HG03139 (cell line): Measurements from ENCODE around the gene MAP1LC3A.

Experiments
- ATAC-seq: cut with Tn5 transposase; IDR thresholded peaks from one replicate; pipeline ENCODE4 v1.9.1; 2021; ENCODE audit not compliant: unreplicated experiment

MAP1LC3A gene

DNA sequence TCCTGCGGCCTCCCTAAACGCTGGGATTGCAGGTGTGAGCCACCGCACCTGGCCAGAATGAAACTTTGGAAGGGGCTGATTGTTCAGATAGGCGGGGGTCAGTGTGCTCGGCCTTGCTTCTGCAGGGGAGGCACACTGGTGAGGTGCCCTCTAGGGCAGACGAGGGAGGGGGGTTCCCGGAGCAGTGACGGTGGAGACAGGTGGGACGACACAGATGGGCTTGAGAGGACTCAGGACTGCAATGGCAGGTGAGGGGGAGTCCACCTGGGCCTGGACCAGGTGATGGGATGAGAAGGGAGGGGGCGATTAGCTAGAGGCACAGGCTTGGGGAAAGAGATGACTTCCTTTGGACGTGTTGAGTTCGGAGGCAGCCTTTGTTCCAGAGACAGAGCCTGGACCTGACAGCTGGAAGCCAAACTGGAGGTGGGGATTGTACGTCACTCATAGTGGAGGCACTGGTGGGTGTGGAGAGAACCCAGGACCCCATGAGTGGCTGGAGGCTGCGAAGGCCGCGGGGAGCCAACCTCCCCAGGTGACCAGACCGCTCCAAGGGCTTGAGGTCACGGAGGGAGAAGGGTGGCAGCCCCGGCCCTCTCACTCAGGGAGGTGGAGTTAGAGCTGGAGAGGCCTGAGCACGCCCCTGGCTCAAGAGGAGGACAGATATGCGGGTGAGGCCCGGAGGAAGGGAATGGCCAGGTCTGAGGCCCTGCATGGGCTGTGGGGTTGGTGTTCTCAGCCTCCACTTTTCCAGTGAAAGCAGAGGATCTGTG, 10.5 kb upstream of the MAP1LC3A start:
- no peak for ATAC-seq

GRCh38 chr20:34549291-34549928, 9.1 kb upstream of the MAP1LC3A start:
- ATAC-seq = no peak

GRCh38 chr20:34549929-34550305, 8.6 kb upstream of the MAP1LC3A start:
- ATAC-seq = no peak

GRCh38 chr20:34552569-34552968, 5.9 kb upstream of the MAP1LC3A start:
- no peak for ATAC-seq

GRCh38 chr20:34553366-34553867, 5.1 kb upstream of the MAP1LC3A start:
- no peak for ATAC-seq

GRCh38 chr20:34557936-34558319, 590 bp upstream of the MAP1LC3A start:
- ATAC-seq = no peak

DNA sequence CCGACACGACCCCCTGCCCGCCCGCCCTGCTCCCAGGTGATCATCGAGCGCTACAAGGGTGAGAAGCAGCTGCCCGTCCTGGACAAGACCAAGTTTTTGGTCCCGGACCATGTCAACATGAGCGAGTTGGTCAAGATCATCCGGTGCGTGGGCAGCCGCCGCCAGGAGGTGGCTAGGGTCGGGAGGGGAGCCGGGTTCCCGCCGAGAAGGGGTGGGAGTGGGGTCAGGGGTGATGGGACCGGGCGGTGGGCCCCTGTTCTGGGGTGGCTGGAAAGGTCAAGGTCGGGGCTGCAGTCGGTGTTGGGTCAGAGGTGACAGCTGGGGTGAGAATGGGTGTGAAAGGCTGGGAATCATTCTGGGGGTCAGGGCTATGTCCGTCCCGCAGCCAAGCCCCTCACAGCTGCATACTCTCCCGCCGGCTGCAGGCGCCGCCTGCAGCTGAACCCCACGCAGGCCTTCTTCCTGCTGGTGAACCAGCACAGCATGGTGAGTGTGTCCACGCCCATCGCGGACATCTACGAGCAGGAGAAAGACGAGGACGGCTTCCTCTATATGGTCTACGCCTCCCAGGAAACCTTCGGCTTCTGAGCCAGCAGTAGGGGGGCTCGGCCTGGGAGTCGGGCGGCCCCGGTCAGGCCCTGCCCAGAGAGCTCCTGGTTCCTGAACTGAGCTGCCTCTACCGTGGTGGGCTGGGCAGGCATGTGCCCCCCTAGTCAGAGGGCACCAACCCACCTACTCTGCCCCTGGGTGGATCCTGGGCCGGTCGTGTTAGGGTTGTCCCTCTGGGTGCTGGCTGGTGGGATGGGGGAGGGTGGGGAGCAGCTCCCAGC, 1.0 kb downstream of the MAP1LC3A start:
- ATAC-seq = no peak

DNA sequence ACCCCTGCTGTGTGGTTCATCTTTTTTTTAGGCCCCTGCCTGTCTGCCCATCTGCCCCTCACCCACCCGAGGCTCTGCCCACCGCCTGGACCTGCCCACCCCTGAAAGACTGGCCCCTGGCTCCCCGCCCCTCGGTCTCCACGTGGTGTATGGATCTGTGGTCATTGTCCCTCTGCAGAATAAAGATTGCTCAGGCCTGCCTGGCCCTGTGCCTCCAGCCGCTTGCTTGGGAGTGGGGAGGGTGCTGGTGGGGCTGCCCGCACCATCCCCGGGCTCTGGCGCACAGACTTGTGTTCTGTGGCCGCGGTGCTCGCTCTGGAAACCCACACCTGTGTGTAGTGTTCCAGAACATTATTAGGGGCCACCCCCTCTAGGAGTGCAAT, 1.6 kb downstream of the MAP1LC3A start:
- no peak for ATAC-seq

DNA sequence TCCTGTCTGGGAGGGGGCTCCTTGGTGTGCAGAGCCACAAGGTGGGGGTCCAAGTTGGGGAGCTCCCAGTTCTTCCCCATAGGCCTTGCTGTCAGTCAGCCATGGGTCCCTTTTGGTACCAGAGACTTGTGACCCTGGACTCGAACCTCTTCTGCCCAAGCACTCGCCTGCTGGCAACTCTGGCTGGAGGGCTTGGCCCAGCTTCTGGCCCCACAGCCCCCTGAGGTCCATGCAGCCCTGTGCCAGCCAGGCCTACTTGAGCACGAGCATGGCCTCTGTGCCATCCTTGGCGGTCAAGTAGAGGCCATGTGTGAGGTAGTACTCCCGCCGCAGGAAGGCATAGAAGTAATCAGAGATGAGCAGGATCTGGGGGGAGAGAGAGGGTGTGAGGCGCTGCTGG, 2.1 kb downstream of the MAP1LC3A start:
- ATAC-seq = no peak

DNA sequence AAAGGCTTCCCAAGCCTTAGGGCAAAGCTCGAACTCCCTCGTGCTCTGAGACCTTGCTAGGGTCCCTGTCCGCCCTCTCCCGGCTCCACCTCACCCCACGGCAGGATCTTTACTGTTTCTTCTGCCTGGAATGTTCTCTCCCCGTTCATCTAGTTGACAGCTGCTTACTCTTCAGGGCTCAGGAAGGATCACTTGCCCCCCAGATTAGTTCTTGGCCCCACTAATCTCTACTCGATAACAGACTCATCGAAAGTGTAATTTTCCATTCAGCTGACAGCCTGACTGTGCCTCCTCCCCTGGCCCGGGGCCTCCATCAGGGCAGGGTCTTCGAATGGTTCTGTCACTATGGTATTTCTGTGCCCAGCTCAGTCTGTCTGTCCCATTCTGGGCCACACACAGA, 3.1 kb downstream of the MAP1LC3A start:
- ATAC-seq = no peak

GRCh38 chr20:34562641-34563040, 4.1 kb downstream of the MAP1LC3A start:
- ATAC-seq = no peak

GRCh38 chr20:34564833-34565232, 6.3 kb downstream of the MAP1LC3A start:
- ATAC-seq = no peak

GRCh38 chr20:34566978-34567891, 8.7 kb downstream of the MAP1LC3A start:
- no peak for ATAC-seq

- ATAC-seq = no peak
These were observed 9.7 kb downstream of the MAP1LC3A start for GRCh38 chr20:34567892-34568865.

DNA sequence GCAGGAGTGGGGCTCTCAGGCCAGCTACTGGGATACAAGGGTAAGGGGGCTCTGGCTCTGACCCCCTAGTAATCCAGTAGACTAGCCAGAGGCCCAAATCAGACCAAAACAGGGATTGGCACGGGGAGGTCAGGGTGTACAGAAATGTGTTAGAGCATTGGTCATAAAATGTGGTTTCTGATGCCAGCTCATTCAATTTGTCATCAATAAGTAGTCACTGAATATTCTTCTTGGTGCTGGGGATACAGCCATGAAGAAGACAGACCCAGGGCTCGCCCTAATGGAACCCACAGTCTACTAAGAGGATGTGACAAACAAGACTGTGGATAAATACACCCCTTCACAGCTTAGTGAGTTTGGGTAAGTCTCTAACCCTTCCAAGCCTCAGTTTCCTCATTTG, 11.1 kb downstream of the MAP1LC3A start:
- ATAC-seq = no peak

GRCh38 chr20:34570859-34571306, 12.4 kb downstream of the MAP1LC3A start:
- no peak for ATAC-seq

- no peak for ATAC-seq
These were observed 13.2 kb downstream of the MAP1LC3A start for GRCh38 chr20:34571753-34572152.

GRCh38 chr20:34573541-34574300, 15.2 kb downstream of the MAP1LC3A start:
- ATAC-seq = no peak

DNA sequence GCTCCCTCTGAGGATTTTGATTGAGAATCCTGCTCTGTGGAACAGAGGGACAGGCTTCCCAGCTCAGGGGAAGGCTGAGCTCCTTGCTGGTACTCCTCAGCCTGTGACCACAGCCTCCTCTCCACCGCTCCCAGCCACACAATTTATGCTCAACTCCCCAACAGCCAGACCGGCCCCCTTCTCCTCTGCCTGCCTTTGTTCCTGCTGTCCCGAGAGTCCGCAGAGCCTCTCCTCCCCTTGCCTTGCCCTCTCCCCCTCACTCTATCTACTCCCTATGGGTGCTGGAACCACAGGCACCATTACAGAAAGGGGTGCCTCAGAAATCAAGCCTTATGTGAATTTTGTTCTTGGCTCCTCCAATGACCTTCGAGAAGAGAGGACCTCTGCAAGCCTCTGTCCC, 15.9 kb downstream of the MAP1LC3A start:
- no peak for ATAC-seq
